ENCODE measurements around the gene PNP.

PNP gene

DNA sequence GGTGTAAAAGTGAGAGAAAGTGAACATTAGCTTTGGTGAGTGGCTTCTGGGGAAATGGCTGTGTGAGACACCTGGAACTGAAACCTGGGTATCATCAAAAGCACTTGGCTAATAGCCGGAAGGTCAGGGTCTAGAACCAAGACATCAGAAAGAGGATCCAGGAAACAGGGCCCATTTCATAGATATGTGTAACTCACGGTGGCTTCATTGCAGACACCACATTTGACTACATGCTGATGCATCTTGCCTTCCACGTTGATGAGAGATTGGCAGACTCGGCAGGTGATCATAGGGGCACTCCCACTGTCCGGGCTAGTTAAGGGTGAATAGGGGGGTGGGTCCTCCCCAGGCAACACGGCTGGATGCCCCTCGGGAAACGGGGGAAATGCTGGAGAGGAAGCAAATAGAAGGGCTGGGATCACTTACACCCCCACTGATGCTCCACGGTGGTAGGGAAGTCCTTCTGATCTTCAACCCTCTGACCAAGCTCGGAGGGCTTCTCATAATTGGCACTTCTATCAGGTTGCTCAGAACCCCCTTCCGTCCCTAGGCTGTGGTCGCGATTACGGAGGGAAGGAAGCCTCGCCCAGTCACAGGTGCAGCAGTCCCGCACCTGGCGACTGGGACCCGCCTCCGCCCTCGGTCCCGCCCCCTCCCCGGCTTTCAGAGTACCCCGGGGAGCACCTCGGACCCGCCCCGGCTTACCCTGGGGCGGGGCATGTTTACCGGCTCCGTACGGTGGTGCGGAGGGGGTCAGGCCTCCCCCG lies 8.6 kb upstream of the PNP start:
- TF ChIP-seq CTCF (IDR thresholded peaks at IDR 0.05): no peak

DNA sequence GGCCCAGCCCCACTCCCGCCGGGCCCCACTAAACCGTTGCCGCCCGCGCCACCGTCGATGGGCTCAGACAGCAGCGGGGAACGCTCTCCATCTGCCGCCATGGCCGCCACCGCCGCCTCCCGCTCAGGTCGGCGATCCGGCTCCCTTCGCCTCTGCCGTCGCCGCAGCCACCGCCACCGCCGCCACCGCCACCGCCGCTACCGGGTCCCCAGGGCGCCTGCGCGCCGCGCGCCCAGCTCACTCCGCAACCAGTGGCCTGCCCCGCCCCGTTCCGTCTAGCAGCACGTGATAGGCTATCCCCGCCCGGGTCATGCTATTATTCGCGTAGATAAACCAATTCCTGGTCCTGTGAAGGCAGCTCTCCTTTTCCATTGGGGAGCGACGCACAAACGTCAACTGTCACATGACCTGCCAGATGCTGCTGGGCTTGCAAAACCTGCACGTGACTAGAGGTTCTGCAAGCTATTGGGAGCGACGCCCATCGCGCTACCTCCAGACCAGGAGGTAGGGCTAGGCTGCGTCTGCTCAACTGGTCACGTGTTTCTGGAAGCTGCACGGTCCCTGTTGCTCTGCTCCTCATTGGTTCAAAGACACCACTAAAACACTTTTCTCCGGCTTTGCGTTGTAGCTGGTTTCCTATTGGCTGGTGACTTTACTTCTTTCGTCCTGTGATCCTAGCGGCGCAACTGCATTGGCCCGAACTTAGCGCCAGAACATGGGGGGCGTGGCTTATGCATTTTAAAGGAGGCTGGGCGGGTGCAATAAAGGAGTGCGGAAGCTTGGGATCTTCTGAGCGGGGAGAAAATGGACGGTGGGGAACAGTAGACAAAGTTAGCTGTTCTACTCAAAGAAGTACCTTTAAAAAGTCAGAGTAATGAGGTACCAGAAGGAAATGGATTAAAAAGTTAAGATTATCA lies 7.7 kb upstream of the PNP start, which contains the start of gene PIP4P1:
PIP4P1 (minus strand) TSS at position 210 of the 917 bp plus-strand sequence; CDS start at position 101, 109 bp downstream.
- TF ChIP-seq CTCF (IDR thresholded peaks at IDR 0.05): no peak

DNA sequence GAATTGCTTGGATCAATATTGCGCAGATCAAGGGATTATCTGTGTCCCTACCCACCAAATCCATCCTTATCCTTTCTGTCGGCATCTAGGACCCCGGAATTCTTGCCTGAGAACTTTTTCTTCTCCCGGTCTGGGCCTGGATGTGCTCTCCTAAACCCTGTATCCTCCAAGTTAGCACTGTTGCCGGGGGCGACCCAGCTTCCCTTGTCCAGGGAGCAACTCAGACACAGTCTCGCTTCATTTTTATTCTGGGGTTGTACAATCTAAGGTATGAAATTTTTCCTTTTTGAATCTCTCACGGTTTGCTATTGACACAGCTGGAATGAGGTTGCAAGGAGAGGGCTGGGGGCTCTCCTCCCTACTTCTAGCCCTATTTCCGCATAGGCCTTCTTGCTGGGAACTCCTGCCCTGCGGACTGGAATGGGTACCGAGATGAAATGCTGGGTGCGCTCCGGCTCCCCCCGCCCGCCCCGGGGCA lies 403 bp upstream of the PNP start:
- TF ChIP-seq CTCF (IDR thresholded peaks at IDR 0.05): no peak

DNA sequence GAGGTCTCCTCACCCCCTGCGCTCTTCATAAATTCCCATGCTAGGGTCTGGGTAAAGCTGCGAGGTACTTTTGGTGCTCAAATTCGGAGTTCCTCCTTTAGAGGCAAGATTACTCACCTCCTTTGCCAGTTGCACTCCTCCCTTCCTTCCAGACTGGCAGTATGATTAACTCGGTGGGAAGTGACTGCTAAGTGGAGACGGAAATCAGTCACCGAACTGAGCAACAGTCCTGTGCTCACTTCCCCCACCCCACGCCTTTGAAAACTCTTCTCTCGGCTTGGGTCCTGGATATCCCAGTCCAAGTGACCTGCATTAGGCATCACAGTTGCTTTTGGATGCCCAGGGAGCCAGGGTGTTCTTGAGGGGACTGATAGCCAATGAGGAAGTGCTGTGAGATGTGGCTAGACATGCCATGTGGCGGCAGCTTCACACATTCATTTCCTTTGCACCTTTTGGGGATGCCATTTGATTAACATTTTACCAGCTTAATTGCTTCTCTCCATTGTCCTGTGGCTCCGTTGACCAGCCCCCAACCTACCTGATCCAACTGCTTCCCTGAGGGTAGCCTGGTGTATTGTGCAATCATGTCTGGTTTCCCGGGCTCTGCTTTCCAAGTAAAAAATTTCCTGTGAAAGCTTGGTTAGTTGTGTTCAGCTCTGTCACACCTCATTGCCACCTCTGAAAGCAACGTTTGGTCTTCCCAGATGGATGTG lies 840 bp downstream of the PNP start:
- no peak for TF ChIP-seq CTCF (IDR thresholded peaks at IDR 0.05)

DNA sequence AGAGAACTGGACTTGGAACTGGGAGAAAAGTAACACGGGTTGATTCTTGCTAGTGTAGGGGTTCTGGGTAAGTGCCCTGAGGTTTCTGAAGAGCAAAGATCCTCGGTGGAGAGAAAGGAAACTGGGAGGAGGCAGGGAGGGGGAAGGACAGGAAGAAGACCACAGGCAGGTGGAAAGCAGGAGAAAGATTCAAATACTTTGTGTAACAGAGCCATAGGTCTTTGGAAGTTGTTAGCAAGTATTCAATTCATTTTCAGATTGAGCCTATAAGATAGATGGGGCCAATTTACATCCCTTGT lies 1.3 kb downstream of the PNP start:
- no peak for TF ChIP-seq CTCF (IDR thresholded peaks at IDR 0.05)

DNA sequence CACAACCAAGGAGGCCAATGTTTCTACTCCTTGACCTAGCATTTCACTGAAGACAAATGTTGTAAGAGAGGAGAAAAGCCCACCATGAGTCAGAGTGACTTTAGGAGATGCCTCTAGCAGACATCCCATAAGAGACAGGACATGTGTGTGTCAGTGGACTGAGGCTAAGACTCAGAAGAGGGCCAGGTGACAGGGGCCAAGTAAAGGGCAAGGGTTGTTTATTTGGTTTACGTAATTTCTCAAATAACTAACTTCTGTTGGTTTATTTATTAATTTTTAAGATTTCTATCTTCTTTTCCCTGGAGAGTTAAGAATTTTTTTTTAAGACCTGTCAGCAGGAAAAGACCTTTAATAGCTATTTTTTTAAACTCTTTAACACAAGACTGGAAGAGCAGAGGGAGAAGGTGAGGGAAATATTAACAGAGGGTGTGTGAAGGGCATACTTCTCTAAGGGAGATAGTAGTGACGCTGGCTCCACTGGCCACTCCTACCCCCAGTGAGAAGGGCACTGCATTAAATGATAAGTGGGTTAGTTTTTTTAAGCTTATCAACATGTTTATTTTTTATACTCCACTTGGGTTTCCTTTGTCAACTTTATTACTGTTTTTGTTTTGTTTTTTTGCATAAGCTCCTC lies 3.4 kb downstream of the PNP start:
- no peak for TF ChIP-seq CTCF (IDR thresholded peaks at IDR 0.05)

DNA sequence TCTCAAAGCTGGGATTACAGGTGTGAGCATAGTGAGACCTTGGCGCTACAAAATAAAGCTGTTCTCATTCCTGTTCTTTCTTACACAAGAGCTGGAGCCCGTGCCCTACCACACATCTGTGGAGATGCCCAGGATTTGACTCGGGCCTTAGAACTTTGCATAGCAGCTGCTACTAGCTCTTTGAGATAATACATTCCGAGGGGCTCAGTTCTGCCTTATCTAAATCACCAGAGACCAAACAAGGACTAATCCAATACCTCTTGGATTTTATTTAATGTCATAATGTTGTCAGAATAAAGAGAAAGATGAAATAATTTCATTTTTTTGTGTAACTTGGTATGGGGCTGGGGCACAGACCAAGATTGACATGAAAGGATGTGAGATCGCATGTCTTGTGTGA lies 7.6 kb downstream of the PNP start:
- TF ChIP-seq CTCF (IDR thresholded peaks at IDR 0.05): no peak
